UCSD-AML1 (cell line): Measurements from ENCODE around the gene NFKBIB.
"Not testable (repeated sequence)": the region's sequence is repeated elsewhere in the genome, so short reads cannot be mapped to it uniquely, and the experiment has no call there.

ENCODE experiments used
- DNase-seq: peaks from one replicate; lab custom pipeline; 2025; ENCODE audit not compliant: unreplicated experiment; lab: John Stamatoyannopoulos, UW

Gene NFKBIB

GRCh38 chr19:38924388-38924787 lies 24.6 kb downstream of the NFKBIB start:
- DNase-seq = no peak

- no peak for DNase-seq
Measured at GRCh38 chr19:38928391-38929001, 28.7 kb downstream of the NFKBIB start.

- peak; percentile 98 for DNase-seq
Measured at GRCh38 chr19:38929929-38930775, 30.4 kb downstream of the NFKBIB start, which contains the start of gene SARS2. SARS2 (minus strand) TSS chr19:38930763; CDS start chr19:38930736, 27 bp downstream.

DNA sequence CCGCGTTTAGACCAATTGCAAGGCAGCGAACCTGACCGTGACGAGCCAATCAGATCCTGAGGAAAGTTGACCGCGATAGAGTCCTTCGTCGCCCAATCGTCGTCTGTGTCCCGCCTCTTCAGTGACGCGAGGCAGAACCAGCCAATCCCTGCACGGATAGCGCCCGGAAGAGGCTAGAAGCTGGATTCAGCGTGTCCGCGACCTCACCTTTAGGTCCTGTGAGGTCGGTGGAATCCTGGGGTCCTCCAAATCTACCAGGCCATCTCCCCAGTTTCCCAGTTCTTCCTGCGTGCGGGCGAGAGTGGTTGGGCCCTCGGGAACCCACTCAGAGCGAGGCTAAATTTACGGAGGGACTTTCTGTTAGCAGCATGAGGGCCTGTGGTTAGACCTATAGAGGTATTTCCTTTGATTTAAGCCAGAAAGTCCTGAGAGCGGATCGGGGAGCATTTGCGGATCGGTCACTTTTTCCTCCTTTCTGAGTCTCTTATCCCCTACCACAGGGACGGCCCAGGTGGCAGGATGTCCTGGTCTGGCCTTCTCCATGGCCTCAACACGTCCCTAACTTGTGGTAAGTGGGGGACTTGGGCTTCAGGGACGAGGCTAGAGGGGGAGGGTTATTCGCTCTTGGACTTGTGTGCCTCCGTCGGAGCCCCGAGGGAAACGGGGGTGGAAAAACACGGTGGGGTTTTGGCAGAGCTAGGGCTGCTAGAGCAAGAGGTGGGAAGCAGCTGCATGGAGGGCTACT lies 31.2 kb downstream of the NFKBIB start, which contains the start of gene MRPS12:
TSS of gene MRPS12 (plus strand) at position 169 of the 745 bp plus-strand sequence. CDS start at position 520, 351 bp downstream.
- peak; percentile 98 for DNase-seq

- DNase-seq = no peak
Measured at GRCh38 chr19:38931521-38931793, 31.7 kb downstream of the NFKBIB start.

DNA sequence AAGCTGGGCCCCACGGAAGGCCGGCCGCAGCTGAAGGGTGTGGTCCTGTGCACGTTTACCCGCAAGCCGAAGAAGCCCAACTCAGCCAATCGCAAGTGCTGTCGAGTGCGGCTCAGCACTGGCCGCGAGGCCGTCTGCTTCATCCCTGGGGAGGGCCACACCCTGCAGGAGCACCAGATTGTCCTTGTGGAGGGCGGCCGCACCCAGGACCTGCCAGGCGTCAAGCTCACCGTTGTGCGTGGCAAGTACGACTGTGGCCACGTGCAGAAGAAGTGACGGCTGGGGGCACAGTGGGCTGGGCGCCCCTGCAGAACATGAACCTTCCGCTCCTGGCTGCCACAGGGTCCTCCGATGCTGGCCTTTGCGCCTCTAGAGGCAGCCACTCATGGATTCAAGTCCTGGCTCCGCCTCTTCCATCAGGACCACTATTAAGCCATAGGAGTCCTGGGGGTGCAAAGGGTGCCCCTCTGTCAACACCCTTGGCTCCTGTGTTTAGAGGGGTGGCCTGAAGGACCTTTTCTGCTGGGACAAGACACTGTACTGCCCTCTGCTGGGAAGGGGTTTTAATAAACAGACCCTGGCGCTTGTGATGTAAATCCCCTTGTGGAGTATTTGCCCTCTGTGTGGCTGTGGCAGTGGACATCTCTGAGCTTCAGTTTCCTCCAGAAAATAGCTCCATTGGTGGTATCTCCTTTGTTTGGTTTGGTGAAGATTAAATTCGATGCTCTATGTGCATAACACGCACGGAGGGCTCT lies 32.8 kb downstream of the NFKBIB start:
- peak; percentile 19 for DNase-seq

GRCh38 chr19:38933544-38933943 lies 33.8 kb downstream of the NFKBIB start:
- no peak for DNase-seq

DNA sequence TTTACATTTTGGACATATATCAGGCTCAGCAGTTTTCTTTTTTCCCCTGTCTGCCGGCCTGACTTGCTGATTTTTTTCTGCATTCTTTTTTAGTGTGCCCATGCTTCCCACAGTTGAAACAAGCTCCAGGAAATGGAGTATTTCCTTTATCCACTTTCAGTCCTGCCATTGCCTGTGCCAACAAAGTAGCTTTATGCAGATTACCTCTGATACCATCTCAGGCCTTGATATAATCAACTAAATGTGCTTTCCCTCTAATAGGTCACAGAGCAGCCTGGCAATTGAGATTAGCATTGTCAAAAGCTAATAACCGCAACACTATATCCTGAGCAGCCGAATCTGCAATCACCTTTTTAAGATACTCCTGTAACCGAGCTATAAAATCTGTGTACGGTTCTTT lies 40.2 kb downstream of the NFKBIB start:
- no peak for DNase-seq

- DNase-seq = not testable (repeated sequence)
Measured at GRCh38 chr19:38941466-38941865, 41.7 kb downstream of the NFKBIB start.

- DNase-seq = no peak
Measured at GRCh38 chr19:38941979-38942378, 42.2 kb downstream of the NFKBIB start.

- no peak for DNase-seq
Measured at GRCh38 chr19:38942471-38943181, 42.9 kb downstream of the NFKBIB start.

DNA sequence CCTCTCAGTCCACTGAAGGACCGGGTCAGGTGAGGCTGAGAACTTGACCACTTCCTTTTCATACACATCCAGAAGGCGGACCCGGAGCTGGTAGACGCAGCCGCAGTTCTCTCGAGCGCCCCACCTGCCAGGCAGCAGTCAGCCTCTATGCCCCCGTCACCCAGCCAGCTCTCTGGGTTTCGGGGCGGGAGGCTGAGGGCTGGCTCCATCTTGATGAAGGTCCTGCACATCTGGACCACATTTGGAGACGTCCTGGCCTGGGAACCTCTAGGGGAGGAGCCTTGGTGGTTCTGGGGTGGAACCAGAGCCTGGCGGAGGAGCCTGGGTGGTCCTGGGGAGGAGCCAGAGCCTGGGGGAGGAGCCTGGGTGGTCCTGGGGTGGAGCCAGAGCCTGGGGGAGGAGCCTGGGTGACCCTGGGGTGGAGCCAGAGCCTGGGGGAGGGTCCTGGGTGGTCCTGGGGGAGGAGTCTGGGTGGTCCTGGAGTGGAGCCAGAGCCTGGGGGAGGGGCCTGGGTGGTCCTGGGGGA lies 45.3 kb downstream of the NFKBIB start:
- DNase-seq = no peak

GRCh38 chr19:38945562-38946228 lies 45.9 kb downstream of the NFKBIB start:
- no peak for DNase-seq

GRCh38 chr19:38946229-38947010 lies 46.7 kb downstream of the NFKBIB start:
- DNase-seq = no peak

DNA sequence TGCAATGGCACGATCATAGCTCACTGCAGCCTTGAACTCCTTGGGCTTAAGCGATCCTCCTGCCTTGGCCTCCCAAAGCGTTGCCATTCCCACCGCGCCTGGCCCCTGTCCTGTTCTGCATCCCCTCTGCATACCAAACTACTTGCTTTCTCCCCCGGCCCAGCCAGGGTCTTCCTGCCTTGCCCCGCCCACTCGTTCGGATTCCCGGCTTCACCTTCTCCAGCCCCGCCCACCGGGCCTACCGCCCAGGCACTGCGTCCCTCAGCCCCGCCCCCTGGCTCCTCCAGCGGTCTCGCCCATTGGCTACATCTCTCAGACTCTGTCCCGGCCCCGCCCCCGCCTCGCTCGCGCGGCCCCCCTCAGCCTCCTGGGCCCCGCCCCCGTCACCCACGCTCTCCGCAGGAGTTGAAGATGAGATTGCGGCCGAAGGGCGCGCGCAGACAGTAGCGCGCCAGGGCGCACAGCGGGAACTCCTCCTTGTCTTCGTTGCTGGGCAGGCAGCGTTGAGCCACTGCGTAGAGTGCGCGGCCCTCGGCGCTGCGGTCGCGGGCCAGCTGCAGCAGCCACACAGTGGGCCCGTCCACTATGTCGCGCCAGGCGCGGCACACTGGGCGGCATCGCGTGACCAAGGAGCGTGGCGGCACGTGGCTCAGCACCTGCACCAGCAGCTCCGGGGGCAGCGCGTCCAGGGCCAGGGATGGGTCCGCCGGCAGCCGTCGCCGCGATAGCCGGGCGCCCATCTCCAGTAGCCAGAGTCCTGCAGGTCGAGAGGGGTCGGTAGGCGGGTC lies 50.0 kb downstream of the NFKBIB start:
- DNase-seq = no peak

DNA sequence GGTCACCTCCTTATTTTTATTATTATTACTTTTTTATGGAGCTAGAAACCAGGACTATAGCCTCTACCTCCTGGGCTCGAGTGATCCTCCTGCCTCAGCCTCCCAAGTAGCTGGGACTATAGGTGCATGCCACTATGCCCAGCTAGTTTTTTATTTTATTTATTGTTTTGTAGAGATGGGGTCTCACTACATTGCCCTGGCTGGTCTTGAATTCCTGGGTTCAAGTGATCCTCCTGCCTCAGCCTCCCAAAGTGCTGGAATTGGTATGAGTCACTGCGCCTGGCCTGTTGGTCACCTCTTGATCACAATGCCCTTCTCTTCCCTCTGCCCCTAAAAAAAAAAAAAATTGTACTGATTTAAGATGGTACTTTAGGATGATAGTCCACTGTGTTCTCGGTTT lies 51.4 kb downstream of the NFKBIB start:
- no peak for DNase-seq

GRCh38 chr19:38952395-38953165 lies 52.8 kb downstream of the NFKBIB start:
- DNase-seq = no peak
